Mononuclear cell (primary cell): ENCODE results near the gene WEE1. TPM values are rescaled to one million over a fixed set of nuclear protein-coding genes. Genes with fewer than 3 reads are reported as not detected.
A peak's percentile ranks its signal among the peaks of the same experiment; 100 is the strongest.

Source experiments
- H3K27me3 ChIP-seq: 2 replicates; pipeline ENCODE4 v1.6.0; 2011; ENCODE audit warnings: low read length, control low read depth; ENCODE audit not compliant: insufficient read depth
- H3K4me1 ChIP-seq: 2 replicates; pipeline ENCODE4 v1.5.1; 2011; ENCODE audit warnings: mild to moderate bottlenecking, low read length, control low read depth; ENCODE audit not compliant: insufficient read depth
- H3K4me3 ChIP-seq: 2 replicates; pipeline ENCODE4 v1.5.1; 2011; ENCODE audit warnings: mild to moderate bottlenecking, low read length, moderate library complexity
- H3K9me3 ChIP-seq: 2 replicates; pipeline ENCODE4 v1.5.1; 2011; ENCODE audit warnings: low read depth, mild to moderate bottlenecking, control low read depth, low read length
- total RNA-seq: library from RNA; depleted of rRNA; stranded (reverse); fragments of >200 nt; gene quantifications from one replicate; pipeline ENCODE4 v1.2.3, GENCODE V29; 2012

WEE1 gene
- total RNA-seq, 1 donor: 9.7 TPM

- Histone ChIP-seq H3K9me3 (no peaks in the 10 kb centered on the region), H3K27me3 (no peaks in the 10 kb centered on the region), H3K4me3 (peak overlapping the region; percentile 72), H3K4me1 (peaks cover 25% of the 10 kb centered on the region)
Measured at GRCh38 chr11:9573775-9574621, 528 bp downstream of the WEE1 start.

GRCh38 chr11:9574622-9575259, 1.3 kb downstream of the WEE1 start:
- Histone ChIP-seq H3K27me3 (no peaks in the 10 kb centered on the region), H3K4me3 (peak overlapping the region; percentile 72), H3K9me3 (no peaks in the 10 kb centered on the region), H3K4me1 (peaks cover 18% of the 10 kb centered on the region)

- Histone ChIP-seq H3K4me3 (peak overlapping the region; percentile 72), H3K4me1 (peaks cover 15% of the 10 kb centered on the region), H3K9me3 (no peaks in the 10 kb centered on the region), H3K27me3 (no peaks in the 10 kb centered on the region)
Measured at GRCh38 chr11:9575260-9576240, 2.1 kb downstream of the WEE1 start.

GRCh38 chr11:9576701-9577381, 3.4 kb downstream of the WEE1 start:
- Histone ChIP-seq H3K27me3 (no peaks in the 10 kb centered on the region), H3K4me3 (no peak overlapping the region), H3K4me1 (peaks cover 15% of the 10 kb centered on the region)

GRCh38 chr11:9577556-9577955, 4.1 kb downstream of the WEE1 start:
- H3K9me3 ChIP-seq: no peaks in the 10 kb centered on the region
- no peak overlapping the region for H3K4me3 ChIP-seq
- H3K4me1 ChIP-seq: peaks cover 15% of the 10 kb centered on the region
- no peaks in the 10 kb centered on the region for H3K27me3 ChIP-seq

More at GRCh38 chr11:9576701-9577381, 3.4 kb downstream of the WEE1 start:
- H3K9me3 ChIP-seq: no peaks in the 10 kb centered on the region

- H3K27me3 ChIP-seq: no peaks in the 10 kb centered on the region
- no peaks in the 10 kb centered on the region for H3K9me3 ChIP-seq
- H3K4me3 ChIP-seq: no peak overlapping the region
- peaks cover under 1% of the 10 kb centered on the region for H3K4me1 ChIP-seq
Measured at GRCh38 chr11:9580894-9581293, 7.4 kb downstream of the WEE1 start.

- Histone ChIP-seq H3K27me3 (no peaks in the 10 kb centered on the region), H3K9me3 (no peaks in the 10 kb centered on the region), H3K4me3 (no peak overlapping the region), H3K4me1 (no peaks in the 10 kb centered on the region)
Measured at GRCh38 chr11:9581556-9582161, 8.2 kb downstream of the WEE1 start.

- H3K9me3 ChIP-seq: no peaks in the 10 kb centered on the region
- H3K4me3 ChIP-seq: no peak overlapping the region
- no peaks in the 10 kb centered on the region for H3K27me3 ChIP-seq
- no peaks in the 10 kb centered on the region for H3K4me1 ChIP-seq
Measured at GRCh38 chr11:9590717-9591116, 17.2 kb downstream of the WEE1 start.

- Histone ChIP-seq H3K4me3 (no peak overlapping the region), H3K4me1 (no peaks in the 10 kb centered on the region), H3K9me3 (no peaks in the 10 kb centered on the region)
Measured at GRCh38 chr11:9594267-9595046, 21.0 kb downstream of the WEE1 start.

GRCh38 chr11:9596926-9597464, 23.5 kb downstream of the WEE1 start:
- H3K9me3 ChIP-seq: no peaks in the 10 kb centered on the region
- H3K4me1 ChIP-seq: peaks cover 21% of the 10 kb centered on the region

More at GRCh38 chr11:9594267-9595046, 21.0 kb downstream of the WEE1 start:
- H3K27me3 ChIP-seq: no peaks in the 10 kb centered on the region

GRCh38 chr11:9600166-9600565, 26.7 kb downstream of the WEE1 start:
- Histone ChIP-seq H3K4me3 (no peak overlapping the region), H3K27me3 (no peaks in the 10 kb centered on the region), H3K4me1 (peaks cover 30% of the 10 kb centered on the region), H3K9me3 (no peaks in the 10 kb centered on the region)

More at GRCh38 chr11:9596926-9597464, 23.5 kb downstream of the WEE1 start:
- H3K27me3 ChIP-seq: no peaks in the 10 kb centered on the region
- no peak overlapping the region for H3K4me3 ChIP-seq

- Histone ChIP-seq H3K4me3 (no peak overlapping the region), H3K27me3 (no peaks in the 10 kb centered on the region), H3K9me3 (no peaks in the 10 kb centered on the region), H3K4me1 (peaks cover 30% of the 10 kb centered on the region)
Measured at GRCh38 chr11:9600644-9601036, 27.2 kb downstream of the WEE1 start.
